HG03575 (cell line): ENCODE data around the gene ABHD3.
"Not testable (repeated sequence)": the region's sequence is repeated elsewhere in the genome, so short reads cannot be mapped to it uniquely, and the experiment has no call there.

Source experiments
- ATAC-seq: cut with Tn5 transposase; IDR thresholded peaks from one replicate; pipeline ENCODE4 v1.9.1; 2021; ENCODE audit not compliant: unreplicated experiment, insufficient number of reproducible peaks, low FRiP score; ENCODE audit errors: extremely low read depth

Gene ABHD3

DNA sequence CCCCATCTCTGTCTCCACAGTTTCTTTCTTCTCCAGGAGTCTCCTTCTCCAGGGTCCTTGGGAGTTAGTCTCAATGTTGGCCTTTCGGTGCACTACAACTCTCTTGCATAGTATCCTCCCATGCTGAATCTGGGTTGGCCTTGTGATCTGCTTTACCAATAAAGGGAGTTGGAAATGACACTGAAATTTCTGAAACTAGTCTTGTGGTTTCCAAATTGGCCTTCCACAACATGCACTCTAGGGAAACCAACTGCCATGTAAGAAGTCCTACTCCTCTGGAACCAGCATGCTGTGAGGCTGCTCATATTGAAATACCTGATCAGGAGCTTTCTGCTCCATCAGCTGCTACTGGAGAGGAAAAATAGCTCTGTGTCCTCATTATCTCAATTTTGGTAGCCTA, 9.9 kb upstream of the ABHD3 start:
- ATAC-seq: no peak

DNA sequence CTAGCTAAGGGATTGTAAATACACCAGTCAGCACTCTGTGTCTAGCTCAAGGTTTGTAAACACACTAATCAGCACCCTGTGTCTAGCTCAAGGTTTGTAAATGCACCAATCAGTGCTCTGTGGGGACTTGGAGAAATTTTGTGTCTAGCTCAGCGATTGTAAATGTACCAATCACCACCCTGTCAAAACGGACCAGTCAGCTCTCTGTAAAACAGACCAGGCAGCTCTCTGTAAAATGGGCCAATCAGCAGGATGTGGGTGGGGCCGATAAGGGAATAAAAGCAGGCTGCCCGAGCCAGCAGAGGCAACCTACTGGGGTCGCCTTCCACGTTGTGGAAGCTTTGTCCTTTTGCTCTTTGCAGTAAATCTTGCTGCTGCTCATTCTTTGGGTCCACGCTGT, 2.6 kb upstream of the ABHD3 start:
- ATAC-seq: not testable (repeated sequence)

DNA sequence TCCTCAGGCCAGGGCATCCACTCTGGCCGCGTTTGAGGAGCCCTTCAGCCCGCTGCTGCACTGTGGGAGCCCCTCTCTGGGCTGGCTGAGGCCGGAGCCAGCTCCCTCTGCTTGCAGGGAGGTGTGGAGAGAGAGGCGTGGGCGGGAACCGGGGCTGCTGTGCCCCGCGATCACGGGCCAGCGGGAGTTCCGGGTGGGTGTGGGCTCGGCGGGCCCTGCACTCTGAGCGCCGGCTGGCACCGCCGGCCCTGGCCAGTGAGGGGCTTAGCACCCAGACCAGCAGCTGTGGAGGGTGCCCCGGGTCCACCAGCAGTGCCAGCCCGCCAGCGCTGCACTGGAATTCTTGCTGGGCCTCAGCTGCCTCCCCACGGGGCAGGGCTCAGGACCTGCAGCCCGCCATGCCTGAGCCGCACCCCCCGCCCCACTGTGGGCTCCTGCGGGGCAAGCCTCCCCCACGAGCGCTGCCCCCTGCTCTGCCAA, 1.9 kb upstream of the ABHD3 start:
- ATAC-seq: no peak

DNA sequence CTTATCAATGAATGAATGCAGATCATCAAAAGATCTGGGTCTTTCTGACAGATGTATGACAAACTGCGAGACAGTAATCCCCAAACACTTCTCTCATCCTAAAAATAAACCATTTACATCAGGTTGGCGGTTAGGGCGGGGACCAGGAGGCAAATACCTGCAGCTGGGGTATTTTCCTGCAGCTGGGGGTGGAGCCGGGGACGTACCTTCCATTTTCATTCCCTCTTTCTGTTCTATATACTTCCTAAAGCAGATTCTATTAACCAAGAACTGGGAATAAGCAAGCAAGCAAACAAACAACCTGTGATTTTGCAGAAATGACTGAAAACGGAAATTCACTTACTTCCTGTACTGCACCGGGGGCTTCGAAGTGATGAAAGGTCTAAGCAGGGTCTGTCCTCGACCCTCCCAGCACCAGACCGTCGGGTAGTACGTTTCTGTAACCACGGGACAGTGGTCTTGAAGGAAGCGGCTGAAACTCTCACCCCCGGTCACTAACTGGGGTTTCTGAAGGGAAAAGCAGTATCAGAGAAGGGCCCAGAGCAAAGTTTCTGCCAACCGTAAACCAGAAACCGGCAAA, 1.2 kb downstream of the ABHD3 start:
- no peak for ATAC-seq

DNA sequence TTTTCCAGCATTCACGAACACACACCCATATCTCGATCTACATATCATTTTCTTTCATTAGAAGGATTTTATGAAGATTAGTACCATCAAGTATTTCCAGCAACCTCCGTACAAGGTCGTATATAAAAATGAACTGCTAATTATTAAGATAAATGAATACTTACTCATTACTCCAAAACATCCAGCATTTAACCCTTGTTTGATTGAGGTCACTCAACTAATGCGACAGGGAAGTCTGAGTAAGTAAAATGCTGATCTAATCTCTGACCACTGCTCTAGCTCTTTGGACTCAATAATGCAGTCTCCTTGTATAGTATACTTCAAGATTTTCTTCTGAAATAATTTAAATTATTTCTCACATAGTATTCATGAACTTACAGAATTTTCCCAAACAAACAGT, 2.0 kb downstream of the ABHD3 start:
- ATAC-seq: no peak

DNA sequence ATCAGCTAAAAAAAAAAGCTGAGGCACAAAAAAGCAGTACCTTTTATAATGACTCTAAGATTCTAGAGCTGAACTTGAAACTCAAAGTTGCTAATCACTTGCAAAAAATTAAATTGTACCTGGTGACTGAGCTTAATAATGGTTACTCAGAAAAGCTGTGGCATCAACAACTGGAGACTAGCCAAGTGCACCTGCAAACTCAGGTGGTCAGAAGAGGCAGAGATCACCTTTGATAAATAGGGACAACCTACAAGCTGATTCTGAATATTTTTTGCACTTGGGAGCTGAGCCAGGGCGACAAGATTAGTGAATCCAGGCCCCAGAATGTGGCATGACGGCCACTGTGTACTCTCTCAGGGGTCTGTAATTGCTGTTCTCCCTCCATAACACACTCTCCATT, 3.0 kb downstream of the ABHD3 start:
- ATAC-seq: no peak

DNA sequence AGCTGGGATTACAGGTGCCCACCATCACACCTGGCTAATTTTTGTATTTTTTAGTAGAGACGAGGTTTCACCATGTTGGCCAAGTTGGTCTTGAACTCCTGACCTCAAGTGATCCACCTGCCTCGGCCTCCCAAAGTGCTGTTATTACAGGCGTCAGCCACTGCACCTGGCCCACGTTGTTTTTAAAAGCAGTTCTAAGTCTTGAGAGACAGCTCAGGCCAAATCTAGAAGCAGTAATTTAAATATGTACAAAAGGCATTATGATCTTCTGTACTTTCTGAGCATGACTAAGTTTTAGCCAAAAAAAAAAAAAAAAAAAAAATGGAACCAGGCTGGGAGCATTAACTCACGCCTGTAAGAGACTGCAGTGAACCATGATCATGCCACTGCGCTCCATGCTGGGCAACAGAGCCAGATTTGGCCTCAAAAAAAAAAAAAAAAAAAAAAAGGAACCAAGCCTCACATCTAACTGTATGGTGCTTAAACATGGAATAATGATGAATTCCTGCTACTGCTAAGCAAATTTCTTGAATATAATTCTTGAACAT, 4.0 kb downstream of the ABHD3 start:
- ATAC-seq: no peak

DNA sequence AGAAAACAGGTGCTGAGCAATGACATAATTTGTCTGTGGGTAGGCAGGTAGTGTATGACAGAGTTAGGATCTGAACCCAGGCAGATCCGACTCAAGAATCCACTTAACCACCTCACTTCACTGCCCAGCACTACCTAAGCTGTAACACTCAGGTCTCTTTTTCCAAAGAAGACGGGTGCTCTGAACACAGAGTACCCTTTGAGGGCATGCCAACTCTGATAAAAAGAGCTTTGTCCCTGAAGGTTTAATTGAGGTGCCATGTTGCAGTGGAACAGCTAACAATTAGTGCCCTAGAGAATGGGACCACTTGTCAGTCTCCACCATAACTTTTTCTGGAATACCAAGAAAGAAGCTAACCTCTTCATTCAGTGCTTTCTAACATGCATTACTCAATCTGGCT, 11.3 kb downstream of the ABHD3 start:
- ATAC-seq: no peak

DNA sequence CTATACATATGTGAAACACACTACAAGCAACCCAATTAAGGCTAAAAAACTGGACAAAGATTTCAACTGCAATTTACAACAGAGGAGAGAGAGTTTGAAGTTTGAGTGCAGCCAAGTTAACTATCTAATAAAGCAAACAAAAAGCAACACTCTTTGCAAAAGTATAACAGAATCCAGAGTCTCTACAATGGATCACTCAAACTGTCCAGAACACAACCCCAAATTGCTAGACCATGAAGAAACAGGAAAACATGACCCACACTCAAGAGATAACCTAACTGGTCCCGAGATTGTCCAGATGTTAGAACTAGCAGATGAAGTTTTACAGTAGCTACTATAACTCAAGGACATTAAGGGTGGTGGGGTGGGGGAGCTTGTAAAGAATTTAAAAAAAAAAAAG, 14.8 kb downstream of the ABHD3 start:
- ATAC-seq: no peak

DNA sequence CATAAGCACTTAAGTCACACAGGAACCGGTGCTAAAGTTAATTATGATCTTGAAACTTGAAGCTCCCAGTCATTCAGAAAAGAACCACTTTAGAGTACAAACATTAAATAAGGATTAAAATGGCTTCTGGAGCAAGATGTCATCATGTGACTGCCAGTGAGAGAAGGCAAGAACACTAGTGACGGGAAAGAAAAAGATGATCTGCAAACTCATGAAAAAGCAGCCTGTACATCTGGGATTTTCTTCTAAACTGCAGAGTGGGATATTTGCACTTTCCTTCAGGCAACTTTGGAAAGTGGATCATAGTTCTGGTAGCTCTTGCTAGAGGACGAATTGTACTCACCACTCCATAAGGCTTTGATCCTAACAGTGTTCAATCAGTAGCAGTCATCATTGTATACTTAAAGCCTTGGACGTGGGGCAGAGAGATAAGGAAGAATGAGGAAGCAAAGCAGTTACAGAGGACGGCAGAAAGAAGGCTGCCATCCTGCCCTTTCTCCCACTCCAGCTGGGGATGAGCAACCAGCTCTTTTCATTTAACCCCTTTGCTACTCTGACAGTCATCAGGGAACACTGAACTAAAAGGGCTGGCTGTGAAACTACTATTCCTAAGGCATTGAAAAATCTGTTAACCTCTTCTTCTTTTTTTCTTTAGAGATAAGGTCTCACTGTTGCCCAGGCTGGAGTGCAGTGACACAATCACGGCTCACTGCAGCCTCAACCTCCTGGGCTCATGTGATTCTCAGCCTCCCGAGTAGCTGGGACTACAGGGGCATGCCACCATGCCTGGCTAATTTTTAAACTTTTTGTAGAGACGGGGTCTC, 18.1 kb downstream of the ABHD3 start:
- ATAC-seq: no peak

DNA sequence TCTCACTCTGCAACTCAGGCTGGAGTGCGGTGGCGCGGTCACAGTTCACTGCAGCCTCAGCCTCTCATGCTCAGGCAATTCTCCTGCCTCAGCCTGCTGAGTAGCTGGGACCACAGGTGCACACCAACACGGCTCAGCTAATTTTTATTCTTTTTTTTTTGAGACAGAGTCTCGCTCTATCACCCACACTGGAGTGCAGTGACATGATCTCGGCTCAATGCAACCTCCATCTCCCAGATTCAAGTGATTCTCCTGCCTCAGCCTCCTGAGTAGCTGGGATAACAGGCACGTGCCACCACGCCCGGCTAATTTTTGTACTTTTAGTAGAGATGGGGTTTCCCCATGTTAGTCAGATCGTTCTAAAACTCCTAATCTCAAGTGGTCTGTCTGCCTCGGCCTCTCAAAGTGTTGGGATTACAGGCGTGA, 19.0 kb downstream of the ABHD3 start:
- ATAC-seq: peak; percentile 30

DNA sequence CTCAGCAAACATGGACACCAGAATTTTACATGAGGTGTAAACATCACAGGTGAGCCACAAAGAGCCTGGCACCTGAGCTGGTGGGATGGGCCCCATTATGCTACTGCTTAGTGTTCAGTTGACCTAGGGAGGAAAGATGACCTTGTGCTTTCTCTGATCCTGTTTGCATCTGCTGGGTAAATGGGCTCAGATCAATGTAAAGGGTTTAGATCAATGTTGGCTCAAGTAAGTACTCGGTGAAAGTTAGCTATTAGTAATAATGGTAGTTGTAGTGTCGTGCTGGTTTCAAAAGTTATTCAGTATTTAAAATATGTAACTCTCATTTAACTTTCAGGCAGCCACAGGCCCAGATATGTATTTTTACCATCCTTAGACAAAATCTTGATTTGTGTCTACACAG, 19.8 kb downstream of the ABHD3 start:
- peak; percentile 40 for ATAC-seq

DNA sequence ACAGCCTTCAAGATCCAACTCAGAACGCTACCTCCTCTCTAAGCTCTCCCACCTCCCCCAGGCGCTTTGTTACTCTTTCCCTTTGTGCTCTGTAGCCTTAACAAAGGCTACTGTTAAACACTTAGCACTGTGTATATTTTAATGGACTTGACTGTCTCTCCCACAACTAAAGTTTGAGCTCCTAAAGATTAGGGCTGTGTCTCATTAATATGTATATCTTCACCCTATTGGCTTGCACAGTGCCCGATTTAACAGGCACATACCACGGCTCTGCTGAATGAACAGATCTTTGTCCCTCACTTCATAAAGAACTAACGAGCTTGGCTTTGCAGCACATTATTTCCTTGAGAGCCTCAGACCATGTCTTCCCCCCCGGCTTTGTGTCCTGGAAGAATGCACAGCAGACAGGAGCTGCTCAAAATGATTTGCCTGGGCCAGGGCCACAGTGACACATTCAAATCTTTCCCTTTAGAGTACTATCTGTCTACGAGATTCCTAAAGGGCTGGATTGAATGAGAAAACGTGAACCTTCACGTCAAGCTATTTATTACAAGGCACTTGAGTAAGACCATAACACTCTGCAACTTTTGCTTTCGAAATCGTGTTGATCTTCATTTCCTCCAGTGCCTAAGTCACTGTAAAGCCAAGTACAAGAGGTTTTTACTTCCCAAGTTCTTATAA, 22.1 kb downstream of the ABHD3 start:
- ATAC-seq: no peak

DNA sequence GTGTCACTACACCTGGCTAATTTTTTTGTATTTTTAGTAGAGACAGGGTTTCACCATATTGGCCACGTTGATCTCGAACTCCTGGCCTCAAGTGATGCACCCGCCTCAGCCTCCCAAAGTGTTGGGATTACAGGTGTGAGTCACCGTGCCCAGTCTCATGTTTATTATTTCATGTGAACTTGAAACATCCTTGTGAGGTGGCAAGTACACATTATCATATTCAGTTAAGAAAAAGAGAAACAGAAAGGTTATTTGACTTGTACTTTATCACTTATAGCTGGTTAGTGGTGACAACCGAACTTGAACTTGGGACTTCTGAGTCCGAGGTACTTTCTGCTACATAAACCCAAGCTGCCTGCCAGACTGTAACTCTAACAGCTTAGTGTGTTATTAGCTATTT, 24.4 kb downstream of the ABHD3 start:
- no peak for ATAC-seq

DNA sequence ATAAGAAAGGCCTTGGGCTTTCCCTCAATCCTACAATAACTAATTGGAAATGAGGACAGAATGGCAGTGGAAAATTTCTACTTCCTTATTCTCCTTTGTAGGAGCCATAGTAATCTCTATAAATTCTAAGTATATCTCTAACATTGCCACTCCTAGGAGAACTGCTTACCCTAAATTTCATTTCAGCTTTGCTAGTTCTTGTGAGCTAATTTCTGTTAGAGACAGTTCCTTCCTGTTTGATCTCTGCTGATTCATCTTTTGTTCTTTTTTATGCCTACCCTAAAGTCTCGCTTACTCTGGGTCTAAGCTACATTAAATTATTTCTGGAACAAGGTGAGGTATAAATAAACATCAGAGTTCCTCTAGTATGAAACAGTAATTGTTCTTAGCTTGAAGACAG, 25.7 kb downstream of the ABHD3 start:
- no peak for ATAC-seq

DNA sequence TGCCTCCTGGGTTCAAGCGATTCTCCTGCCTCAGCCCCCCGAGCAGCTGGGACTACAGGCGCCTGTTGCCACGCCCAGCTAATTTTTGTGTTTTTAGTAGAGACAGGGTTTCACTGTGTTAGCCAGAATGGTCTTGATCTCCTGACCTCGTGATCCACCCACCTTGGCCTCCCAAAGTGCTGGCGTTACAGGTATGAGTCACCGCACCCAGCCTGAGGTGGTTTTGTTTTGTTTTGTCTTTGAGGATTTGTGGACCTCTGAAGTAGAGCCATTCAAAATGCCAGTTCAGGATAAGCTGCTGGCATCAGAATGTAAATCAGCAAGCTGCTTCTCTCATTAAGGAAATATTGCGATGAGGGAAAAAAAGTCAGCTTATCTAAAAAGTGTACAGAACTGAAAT, 29.2 kb downstream of the ABHD3 start:
- ATAC-seq: not testable (repeated sequence)

DNA sequence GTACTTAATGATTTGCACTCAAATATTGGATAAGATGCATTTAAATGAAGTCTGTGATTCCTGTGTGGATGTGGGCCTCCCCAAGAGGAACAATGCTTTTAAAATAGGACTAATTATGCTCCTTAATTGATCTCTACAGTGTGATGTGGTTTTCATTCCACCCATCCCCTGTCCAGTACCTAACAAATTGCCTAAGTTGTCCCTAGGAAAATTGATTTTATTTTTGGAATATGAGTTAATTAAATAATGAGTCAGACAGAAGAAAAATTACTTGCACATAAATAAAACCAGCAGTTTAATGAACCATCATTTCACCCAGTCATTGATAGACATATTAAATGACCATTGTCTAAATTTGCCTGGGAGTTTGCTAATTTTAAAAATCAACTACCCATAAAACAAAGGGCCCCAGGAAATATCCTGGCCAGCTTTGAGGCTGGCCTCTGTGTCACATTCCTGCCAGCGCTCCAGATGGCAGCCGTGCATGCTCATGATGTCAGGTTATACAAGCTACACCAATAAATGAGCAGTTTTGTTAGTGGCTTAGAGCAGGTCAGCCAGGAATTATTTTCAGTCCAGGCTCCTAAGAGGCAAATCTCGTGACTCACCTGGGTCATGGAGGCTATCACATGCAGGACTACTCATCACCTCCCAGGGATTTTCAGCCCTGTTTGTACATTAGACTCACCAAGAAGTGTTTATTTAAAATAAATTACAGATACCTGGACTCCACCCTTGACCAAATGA, 31.9 kb downstream of the ABHD3 start:
- ATAC-seq: no peak

DNA sequence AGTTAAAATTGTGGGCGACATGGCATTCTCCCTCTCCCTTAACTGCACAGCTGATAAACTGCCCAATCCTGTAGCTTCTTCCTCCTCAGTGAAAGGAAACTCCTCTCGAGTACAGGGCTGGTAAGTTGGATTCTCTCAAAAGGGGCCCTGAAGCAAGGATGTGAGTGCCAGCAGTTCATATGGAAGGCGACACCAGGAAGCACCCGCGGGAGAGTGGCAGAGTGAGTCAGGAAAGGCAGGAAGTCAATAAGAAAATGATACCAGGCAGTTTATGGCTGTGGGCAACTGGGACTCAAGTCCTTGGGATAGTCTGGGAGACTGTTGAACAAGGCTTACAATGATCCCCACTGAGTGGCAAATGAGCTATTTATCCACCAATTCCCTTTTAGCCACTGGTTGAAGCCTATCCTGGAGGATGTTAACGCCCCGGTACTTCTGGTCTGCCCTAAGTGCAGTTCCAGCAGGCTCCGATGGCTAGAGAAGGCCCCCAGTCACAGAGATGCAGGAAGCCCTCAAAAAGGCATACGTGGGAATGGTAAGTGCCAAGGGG, 34.8 kb downstream of the ABHD3 start:
- ATAC-seq: no peak

DNA sequence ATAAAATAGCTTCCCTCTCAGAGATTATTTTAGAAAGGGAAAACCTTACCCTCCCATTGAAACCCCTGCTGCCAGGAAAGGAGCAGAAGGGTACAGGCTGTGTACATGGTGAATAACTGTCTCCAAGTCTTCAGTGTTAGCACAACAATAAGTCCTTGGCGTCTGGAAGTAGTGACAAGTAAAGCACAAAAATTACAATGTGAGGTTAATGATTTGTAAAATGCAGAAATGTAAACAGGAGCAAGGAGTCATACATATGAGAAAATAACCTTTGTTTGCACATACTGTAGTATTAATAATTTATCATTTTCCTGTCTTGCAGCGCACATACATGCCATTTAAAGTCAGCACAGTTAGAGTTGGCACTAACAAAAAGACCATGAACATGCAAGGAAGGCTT, 40.5 kb downstream of the ABHD3 start:
- ATAC-seq: no peak
